RPMI8226 (cell line): ENCODE data around the gene CHPF2.

Source experiments
- DNase-seq: peaks from one replicate; pipeline ENCODE4 v3.0.0-alpha.2; 2015

Gene CHPF2

GRCh38 chr7:151206914-151207313, 25.4 kb upstream of the CHPF2 start:
- DNase-seq = no peak

GRCh38 chr7:151207315-151207714, 25.0 kb upstream of the CHPF2 start:
- no peak for DNase-seq

GRCh38 chr7:151207804-151208203, 24.5 kb upstream of the CHPF2 start:
- no peak for DNase-seq

- no peak for DNase-seq
Measured at GRCh38 chr7:151208253-151208862, 23.9 kb upstream of the CHPF2 start.

- DNase-seq = no peak
Measured at GRCh38 chr7:151209588-151209987, 22.7 kb upstream of the CHPF2 start.

- DNase-seq = no peak
Measured at GRCh38 chr7:151210087-151210854, 22.0 kb upstream of the CHPF2 start, which contains the start of gene H2BK1. Gene H2BK1, minus strand, starts transcription at chr7:151210488. Its CDS starts 170 bp downstream, at chr7:151210318.

- DNase-seq = no peak
Measured at GRCh38 chr7:151211155-151211772, 21.0 kb upstream of the CHPF2 start.

- no peak for DNase-seq
Measured at GRCh38 chr7:151212626-151213025, 19.7 kb upstream of the CHPF2 start.

GRCh38 chr7:151213826-151214225, 18.5 kb upstream of the CHPF2 start:
- DNase-seq = no peak

GRCh38 chr7:151215396-151215795, 16.9 kb upstream of the CHPF2 start:
- DNase-seq = no peak

GRCh38 chr7:151218170-151218569, 14.1 kb upstream of the CHPF2 start:
- no peak for DNase-seq

- no peak for DNase-seq
Measured at GRCh38 chr7:151223728-151224127, 8.6 kb upstream of the CHPF2 start.

GRCh38 chr7:151225948-151226510, 6.3 kb upstream of the CHPF2 start:
- no peak for DNase-seq

- DNase-seq = no peak
Measured at GRCh38 chr7:151226560-151226874, 5.8 kb upstream of the CHPF2 start.

GRCh38 chr7:151226875-151227782, 5.2 kb upstream of the CHPF2 start, which contains the start of gene ABCF2:
Gene ABCF2, minus strand, starts transcription at chr7:151227205. Its CDS starts 747 bp downstream, at chr7:151226458.
- DNase-seq = peak; percentile 99

- no peak for DNase-seq
Measured at GRCh38 chr7:151228024-151228866, 4.0 kb upstream of the CHPF2 start.

GRCh38 chr7:151229249-151229648, 3.0 kb upstream of the CHPF2 start:
- no peak for DNase-seq

- no peak for DNase-seq
Measured at GRCh38 chr7:151231080-151231479, 1.2 kb upstream of the CHPF2 start.

GRCh38 chr7:151232917-151233701, 826 bp downstream of the CHPF2 start:
- DNase-seq = peak; percentile 50

GRCh38 chr7:151233804-151234203, 1.5 kb downstream of the CHPF2 start:
- DNase-seq = no peak
